GM12865 (cell line): ENCODE measurements around the gene SH3BGRL2.

ENCODE experiments used
- DNase-seq: peaks from one replicate; pipeline ENCODE4 v3.0.0; 2010; ENCODE audit warnings: low read depth
- H3K4me3 ChIP-seq: 2 replicates; pipeline ENCODE4 v1.5.1; 2011; ENCODE audit warnings: mild to moderate bottlenecking, low read depth, low read length, control low read depth
- CTCF ChIP-seq: IDR thresholded peaks from 2 replicates; pipeline ENCODE4 v1.5.1; 2011; ENCODE audit warnings: low read length, control low read depth, low read depth, inconsistent platforms; ENCODE audit not compliant: insufficient read depth; ENCODE audit errors: missing control alignments

SH3BGRL2 gene

GRCh38 chr6:79599725-79600259 lies 31.3 kb upstream of the SH3BGRL2 start:
- no peak for TF ChIP-seq CTCF
- no peak overlapping the region for H3K4me3 ChIP-seq
- no peak for DNase-seq

GRCh38 chr6:79600313-79600712 lies 30.8 kb upstream of the SH3BGRL2 start:
- TF ChIP-seq CTCF = no peak

GRCh38 chr6:79600812-79601609 lies 30.1 kb upstream of the SH3BGRL2 start:
- DNase-seq = no peak
- TF ChIP-seq CTCF = no peak
- no peak overlapping the region for H3K4me3 ChIP-seq

More at GRCh38 chr6:79600313-79600712, 30.8 kb upstream of the SH3BGRL2 start:
- H3K4me3 ChIP-seq = no peak overlapping the region
- no peak for DNase-seq

- H3K4me3 ChIP-seq = no peak overlapping the region
- no peak for TF ChIP-seq CTCF
- DNase-seq = no peak
Observed at GRCh38 chr6:79602859-79603258, 28.3 kb upstream of the SH3BGRL2 start.

GRCh38 chr6:79604583-79605037 lies 26.5 kb upstream of the SH3BGRL2 start:
- DNase-seq = no peak
- TF ChIP-seq CTCF = no peak
- H3K4me3 ChIP-seq = no peak overlapping the region

- no peak for DNase-seq
- H3K4me3 ChIP-seq = no peak overlapping the region
- no peak for TF ChIP-seq CTCF
Observed at GRCh38 chr6:79605061-79605460, 26.1 kb upstream of the SH3BGRL2 start.
